Lung (tissue), 12 donors: ENCODE results near the gene TMEM51. TPM values are rescaled to one million over a fixed set of nuclear protein-coding genes. Genes with fewer than 3 reads are reported as not detected.

ENCODE experiments used
- ATAC-seq: fragments of 200-7000 bp; cut with Tn5 transposase; one replicate; pipeline ENCODE4 v1.9.1; 2020; ENCODE audit warnings: moderate number of reproducible peaks; ENCODE audit not compliant: insufficient read depth, low FRiP score
- DNase-seq, 3 donors: peaks; one replicate each; pipeline ENCODE4 v3.0.0-alpha.2; 2013 to 2017
- H3K27ac ChIP-seq, 2 donors: one replicate each; pipeline ENCODE4 v1.5.1; 2013; ENCODE audit warnings: mild to moderate bottlenecking in 2 of 2, moderate library complexity in 2 of 2, control low read depth in 1 of 2, inconsistent platforms in 1 of 2, low read depth in 1 of 2, low read length in 1 of 2
- H3K27me3 ChIP-seq, 3 donors: one replicate each; pipeline ENCODE4 v1.5.1; 2013; ENCODE audit warnings: low read length in 2 of 3; ENCODE audit not compliant: control insufficient read depth in 3 of 3, insufficient read depth in 3 of 3
- H3K36me3 ChIP-seq, 4 donors: one replicate each; pipeline ENCODE4 v1.5.1; 2013; ENCODE audit warnings: low read length in 4 of 4, mild to moderate bottlenecking in 1 of 4, moderate library complexity in 1 of 4; ENCODE audit not compliant: control insufficient read depth in 4 of 4, insufficient read depth in 4 of 4
- H3K4me1 ChIP-seq, 5 donors: one replicate each; pipeline ENCODE4 v1.5.1; 2013; ENCODE audit warnings: low read length in 5 of 5, mild to moderate bottlenecking in 2 of 5, moderate library complexity in 1 of 5; ENCODE audit not compliant: control insufficient read depth in 5 of 5, insufficient read depth in 5 of 5
- H3K4me3 ChIP-seq: one replicate; pipeline ENCODE4 v1.5.1; 2013; ENCODE audit warnings: mild to moderate bottlenecking, control low read depth, moderate library complexity
- H3K9ac ChIP-seq, 2 donors: one replicate each; pipeline ENCODE4 v1.5.1; 2013; ENCODE audit warnings: low read length in 2 of 2, control low read depth in 1 of 2; ENCODE audit not compliant: insufficient read depth in 1 of 2
- H3K9me3 ChIP-seq, 4 donors: one replicate each; pipeline ENCODE4 v1.5.1; 2013; ENCODE audit warnings: low read length in 3 of 4, mild to moderate bottlenecking in 1 of 4, moderate library complexity in 1 of 4; ENCODE audit not compliant: control insufficient read depth in 4 of 4, insufficient read depth in 3 of 4
- WGBS, 2 donors: extraction: QIAGEN DNeasy Blood & Tissue Kit; methylation state at CpG; one replicate each; pipeline ENCODE4 v1.1.7; 2013; 5-methylcytosine and 5-hydroxymethylcytosine counted together
- polyA plus RNA-seq, 2 donors: library from polyadenylated mRNA; stranded (reverse); fragments of 200-250 nt; gene quantifications; one replicate each; pipeline ENCODE4 v1.2.1, GENCODE V29; 2013
- total RNA-seq, 2 donors: library from RNA; depleted of rRNA in 1 of 2; stranded (reverse); fragments of >200 nt in 1 of 2; gene quantifications; one replicate each; pipeline ENCODE4 v1.2.1, GENCODE V29; 2014 to 2021
- TF ChIP-seq, protein P1 (sequence below): IDR thresholded peaks from 2 replicates; pipeline ENCODE4 v1.5.1; 2012; ENCODE audit warnings: mild to moderate bottlenecking; ENCODE audit errors: control extremely low read depth, extremely low read depth
- donor health status: control.
- donor health status: control.
- donor health status: Bipolar disorder and iron deficiency.
- donor health status: healthy.
- donor health status: DM: yes; HTN: yes; CAD: no.

Gene TMEM51
- total and polyA plus RNA-seq, 4 donors, result 7.7 to 17.8 (median 12.2) TPM

DNA sequence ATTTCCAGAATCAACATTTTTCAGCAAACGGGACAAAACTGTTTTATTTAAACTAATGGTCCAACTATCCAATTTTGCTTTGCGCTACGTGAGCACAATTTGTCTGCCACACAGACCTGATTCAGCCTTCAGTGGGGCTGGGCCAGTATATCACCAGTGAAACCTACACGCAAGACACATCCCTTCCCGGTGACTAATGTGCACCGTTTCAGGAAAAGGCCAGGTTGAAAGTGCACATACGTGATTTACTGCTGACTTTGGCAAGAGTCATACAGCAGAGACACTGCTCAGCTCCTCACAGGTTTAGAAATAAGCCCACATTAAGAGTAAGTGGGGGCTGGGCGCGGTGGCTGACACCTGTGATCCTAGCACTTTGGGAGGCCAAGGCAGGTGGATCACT lies 5.1 kb upstream of the TMEM51 start:
- 91 to 92% methylated on average over 9 of the region's 9 CpGs for WGBS, 2 donors
- no peak for ATAC-seq
- H3K4me1 ChIP-seq, result peaks cover 0 to 13% (median 0%) of the 10 kb centered on the region in 5 donors

DNA sequence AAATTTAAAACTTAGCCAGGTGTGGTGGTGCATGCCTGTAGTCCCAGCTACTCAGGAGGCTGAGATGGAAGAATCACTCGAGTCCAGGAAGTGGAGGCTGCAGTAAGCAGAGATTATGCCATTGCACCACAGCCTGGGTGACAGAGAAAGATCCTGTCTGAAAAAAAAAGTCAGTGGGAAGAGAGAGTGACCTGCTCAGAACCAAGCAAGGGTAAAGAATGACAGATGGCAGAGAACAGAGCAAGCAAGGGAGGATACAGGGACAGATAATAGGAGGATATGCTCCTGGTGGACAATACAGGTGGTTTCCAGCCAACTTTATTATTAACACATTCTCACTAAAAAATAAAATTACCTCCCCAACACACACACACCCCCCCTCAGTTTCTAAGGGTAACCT lies 4.6 kb upstream of the TMEM51 start:
- Histone ChIP-seq H3K4me1 (peaks cover 0 to 15% (median 0%) of the 10 kb centered on the region in 5 donors), H3K4me3 (no peak overlapping the region), H3K9ac (no peak overlapping the region), H3K27me3 (no peaks in the 10 kb centered on the region), H3K9me3 (no peaks in the 10 kb centered on the region), H3K36me3 (no peaks in the 10 kb centered on the region), H3K27ac (no peak overlapping the region)
- WGBS, 2 donors, result 0% methylated on average over 1 of the region's 1 CpG
- TF ChIP-seq, protein P1, sequence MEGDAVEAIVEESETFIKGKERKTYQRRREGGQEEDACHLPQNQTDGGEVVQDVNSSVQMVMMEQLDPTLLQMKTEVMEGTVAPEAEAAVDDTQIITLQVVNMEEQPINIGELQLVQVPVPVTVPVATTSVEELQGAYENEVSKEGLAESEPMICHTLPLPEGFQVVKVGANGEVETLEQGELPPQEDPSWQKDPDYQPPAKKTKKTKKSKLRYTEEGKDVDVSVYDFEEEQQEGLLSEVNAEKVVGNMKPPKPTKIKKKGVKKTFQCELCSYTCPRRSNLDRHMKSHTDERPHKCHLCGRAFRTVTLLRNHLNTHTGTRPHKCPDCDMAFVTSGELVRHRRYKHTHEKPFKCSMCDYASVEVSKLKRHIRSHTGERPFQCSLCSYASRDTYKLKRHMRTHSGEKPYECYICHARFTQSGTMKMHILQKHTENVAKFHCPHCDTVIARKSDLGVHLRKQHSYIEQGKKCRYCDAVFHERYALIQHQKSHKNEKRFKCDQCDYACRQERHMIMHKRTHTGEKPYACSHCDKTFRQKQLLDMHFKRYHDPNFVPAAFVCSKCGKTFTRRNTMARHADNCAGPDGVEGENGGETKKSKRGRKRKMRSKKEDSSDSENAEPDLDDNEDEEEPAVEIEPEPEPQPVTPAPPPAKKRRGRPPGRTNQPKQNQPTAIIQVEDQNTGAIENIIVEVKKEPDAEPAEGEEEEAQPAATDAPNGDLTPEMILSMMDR, result no peak
- no peak for ATAC-seq
- DNase-seq, result no peak

More for the DNA sequence above, 5.1 kb upstream of the TMEM51 start:
- Histone ChIP-seq H3K9ac (no peak overlapping the region), H3K27ac (no peak overlapping the region), H3K36me3 (no peaks in the 10 kb centered on the region), H3K4me3 (no peak overlapping the region), H3K27me3 (no peaks in the 10 kb centered on the region), H3K9me3 (no peaks in the 10 kb centered on the region)
- no peak for DNase-seq
- TF ChIP-seq, protein P1, result no peak

DNA sequence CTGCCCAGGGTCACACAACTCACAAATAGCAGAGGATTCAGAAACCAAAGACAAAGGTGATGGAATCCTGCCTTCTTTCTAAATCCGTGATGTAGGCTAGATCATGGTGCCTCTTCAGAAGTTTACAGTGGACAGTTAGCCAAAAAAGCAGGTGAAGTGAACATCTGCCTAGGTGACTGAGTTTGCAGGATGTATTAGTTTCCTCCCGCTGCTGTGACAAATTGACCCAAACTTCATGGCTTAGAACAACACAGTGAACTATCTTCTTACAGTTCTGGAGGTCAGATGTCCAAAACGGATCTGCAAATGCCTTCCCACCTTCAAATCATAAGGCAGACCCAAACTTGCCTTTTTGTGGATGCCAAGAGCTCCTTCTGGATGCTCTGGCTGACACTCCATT lies 3.2 kb upstream of the TMEM51 start:
- TF ChIP-seq, protein P1, result no peak
- no peak overlapping the region for H3K27ac ChIP-seq

DNA sequence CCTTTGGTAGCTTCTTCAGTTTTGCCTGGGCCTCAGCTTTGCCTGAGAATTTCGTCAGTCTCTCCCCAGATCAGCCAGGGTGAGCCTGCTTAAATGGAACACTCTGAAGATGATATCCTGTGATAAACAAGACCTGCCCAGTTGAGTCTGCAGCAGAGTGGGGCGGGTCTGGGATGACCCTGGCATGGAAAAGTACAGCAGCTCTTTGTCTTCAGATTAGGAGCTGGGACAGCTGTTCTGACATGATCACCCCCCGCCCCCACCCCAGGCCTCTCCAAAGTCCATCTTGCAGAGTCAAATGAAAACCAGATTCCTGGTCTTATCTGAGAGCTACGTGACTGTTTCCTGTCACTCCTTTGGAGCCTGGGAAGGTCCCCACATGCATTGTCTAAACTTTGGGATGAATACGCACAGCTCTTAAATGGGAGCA lies 2.2 kb upstream of the TMEM51 start:
- peak; percentile 36 to 50 (median 38) for DNase-seq

More for the DNA sequence above, 3.2 kb upstream of the TMEM51 start:
- DNase-seq (no peak), ATAC-seq (no peak)
- H3K9ac ChIP-seq, result no peak overlapping the region
- no peaks in the 10 kb centered on the region for H3K9me3 ChIP-seq
- no peaks in the 10 kb centered on the region for H3K27me3 ChIP-seq
- H3K4me1 ChIP-seq, result peaks cover 0 to 28% (median 9%) of the 10 kb centered on the region in 5 donors
- no peaks in the 10 kb centered on the region for H3K36me3 ChIP-seq
- no peak overlapping the region for H3K4me3 ChIP-seq
- WGBS, 2 donors, result 92 to 96% methylated on average over 3 of the region's 3 CpGs

More for the DNA sequence above, 2.2 kb upstream of the TMEM51 start:
- 65 to 73% methylated on average over 5 of the region's 5 CpGs for WGBS, 2 donors
- Histone ChIP-seq H3K4me3 (no peak overlapping the region), H3K27ac (no peak overlapping the region), H3K9ac (no peak overlapping the region), H3K36me3 (no peaks in the 10 kb centered on the region), H3K9me3 (no peaks in the 10 kb centered on the region), H3K27me3 (no peaks in the 10 kb centered on the region), H3K4me1 (peaks cover 0 to 38% (median 15%) of the 10 kb centered on the region in 5 donors)
- no peak for ATAC-seq
- TF ChIP-seq, protein P1, result no peak
